Gastroesophageal sphincter (tissue), 4 donors: ENCODE results near the gene OGA. TPM values are rescaled to one million over a fixed set of nuclear protein-coding genes. Genes with fewer than 3 reads are reported as not detected.

Experiments used
- ATAC-seq: fragments of 150-250 bp; one replicate; pipeline ENCODE4 v1.9.1; 2016; ENCODE audit warnings: mild to moderate bottlenecking, moderate library complexity
- H3K27ac ChIP-seq, 4 donors: fragments of 200-600 bp; sonication (generic) in 3 of 4; 1 replicate in 3 of 4; 2 replicates in 1 of 4; pipeline ENCODE4 v1.5.1; 2016 to 2019
- H3K27me3 ChIP-seq: fragments of 200-600 bp; sonication (generic); one replicate; pipeline ENCODE4 v1.5.1; 2019
- H3K36me3 ChIP-seq, 2 donors: fragments of 200-600 bp; sonication (generic); one replicate each; pipeline ENCODE4 v1.5.1; 2019; ENCODE audit warnings: control low read depth in 1 of 2
- H3K4me1 ChIP-seq, 3 donors: fragments of 200-600 bp; sonication (generic); 1 replicate in 2 of 3; 2 replicates in 1 of 3; pipeline ENCODE4 v1.5.1; 2016 to 2019; ENCODE audit warnings: control low read depth in 2 of 3
- H3K4me3 ChIP-seq, 2 donors: fragments of 200-600 bp; sonication (generic); one replicate each; pipeline ENCODE4 v1.5.1; 2019; ENCODE audit warnings: mild to moderate bottlenecking in 1 of 2, moderate library complexity in 1 of 2
- H3K9me3 ChIP-seq, 3 donors: fragments of 200-600 bp; sonication (generic); one replicate each; pipeline ENCODE4 v1.5.1; 2017 to 2019; ENCODE audit warnings: control low read depth in 2 of 3
- CTCF ChIP-seq, 4 experiments: fragments of 200-600 bp in 2 of 4; fragments of 450-650 bp in 2 of 4; sonication (generic) in 1 of 4; IDR thresholded peaks; one replicate each; pipeline ENCODE4 v1.5.1; 2017 to 2019; ENCODE audit warnings: antibody characterized with exemption in 4 of 4, mild to moderate bottlenecking in 2 of 4, moderate library complexity in 2 of 4
- EP300 ChIP-seq: sonication (generic); formaldehyde crosslinking; IDR thresholded peaks from one replicate; pipeline ENCODE4 v1.6.1; 2017; ENCODE audit warnings: antibody characterized with exemption, mild to moderate bottlenecking
- POLR2AphosphoS5 ChIP-seq: sonication (generic); formaldehyde crosslinking; IDR thresholded peaks from one replicate; pipeline ENCODE4 v1.6.1; 2017; ENCODE audit warnings: antibody characterized with exemption
- WGBS, 2 donors: methylation state at CpG; one replicate each; pipeline ENCODE4 v1.1.5; 2018; ENCODE audit warnings: low coverage in 1 of 2; 5-methylcytosine and 5-hydroxymethylcytosine counted together
- total RNA-seq, 4 donors: library from RNA; depleted of rRNA; stranded (reverse); fragments of >200 nt; gene quantifications; one replicate each; pipeline ENCODE4 v1.1.0, GENCODE V29; 2016

The OGA gene
- total RNA-seq, 4 donors from 2014 or later: 92.5 to 163 (median 115) TPM

DNA sequence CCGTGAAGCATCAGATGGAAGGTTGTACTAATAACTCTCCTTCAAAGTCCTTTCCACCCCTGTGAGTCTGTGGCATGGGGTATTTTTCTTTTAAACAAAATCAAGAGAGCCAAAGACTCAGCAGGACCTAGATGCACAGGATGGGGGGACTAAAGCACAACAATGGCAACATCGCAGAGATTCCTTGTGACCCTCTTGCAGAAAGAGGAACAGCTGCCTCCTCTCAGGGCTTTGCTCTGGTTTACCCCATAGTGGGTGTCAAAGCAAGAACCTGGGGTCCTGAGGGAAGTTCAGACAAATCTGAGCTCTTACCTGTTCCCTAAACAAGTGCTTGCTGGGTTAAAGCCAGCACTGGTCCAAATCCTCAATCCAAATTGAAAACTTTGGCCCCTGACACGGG, 81.6 kb downstream of the OGA start:
- no peak for TF ChIP-seq EP300
- no peak for TF ChIP-seq POLR2AphosphoS5
- no peak for TF ChIP-seq CTCF (IDR thresholded peaks at IDR 0.05)
- no peaks in the 10 kb centered on the region for H3K9me3 ChIP-seq
- H3K4me1 ChIP-seq: no peaks in the 10 kb centered on the region
- no peak for ATAC-seq
- H3K27me3 ChIP-seq: peaks cover 61% of the 10 kb centered on the region
- no peak overlapping the region for H3K4me3 ChIP-seq
- 43 to 55% methylated on average over 3 of the region's 3 CpGs for WGBS, 2 donors
- H3K27ac ChIP-seq: no peak overlapping the region
- no peaks in the 10 kb centered on the region for H3K36me3 ChIP-seq

Other genes starting within 250 kb of the OGA start
- 10 to 100 TPM; 21.6 to 28.8 (median 24.4) TPM for gene POLL, start 230.2 kb downstream of the OGA start, total RNA-seq
- gene DPCD, start 230.1 kb downstream of the OGA start, total RNA-seq: 10 to 100 TPM; 13.4 to 30.1 (median 24.5) TPM
- gene FBXW4, start 123.3 kb downstream of the OGA start, total RNA-seq: 100 to 1,000 TPM in 3 of 4 donors, 10 to 100 TPM in 1; 85.4 to 131 (median 112) TPM
- gene FGF8, start 42.3 kb downstream of the OGA start, total RNA-seq: not detected
- 10 to 100 TPM; 11.4 to 28.2 (median 21.8) TPM for gene NPM3, start 35.0 kb downstream of the OGA start, total RNA-seq
- 1 to 10 TPM in 1 of 4 donors, under 1 TPM in 2, not detected in 1; 0.78 to 2.4 (median 0.89) TPM for gene KCNIP2, start 25.4 kb upstream of the OGA start, total RNA-seq
- gene ARMH3, start 237.7 kb upstream of the OGA start, total RNA-seq: 10 to 100 TPM; 12.4 to 17.2 (median 14.9) TPM
- 10 to 100 TPM; 24.1 to 36.2 (median 27.1) TPM for gene HPS6, start 246.9 kb upstream of the OGA start, total RNA-seq